GM21526 (cell line): ENCODE measurements around the gene ACSM5.

ENCODE experiments used
- ATAC-seq: cut with Tn5 transposase; IDR thresholded peaks from one replicate; pipeline ENCODE4 v1.9.1; 2021; ENCODE audit warnings: moderate library complexity; ENCODE audit not compliant: unreplicated experiment, low FRiP score

ACSM5 gene, protein sequence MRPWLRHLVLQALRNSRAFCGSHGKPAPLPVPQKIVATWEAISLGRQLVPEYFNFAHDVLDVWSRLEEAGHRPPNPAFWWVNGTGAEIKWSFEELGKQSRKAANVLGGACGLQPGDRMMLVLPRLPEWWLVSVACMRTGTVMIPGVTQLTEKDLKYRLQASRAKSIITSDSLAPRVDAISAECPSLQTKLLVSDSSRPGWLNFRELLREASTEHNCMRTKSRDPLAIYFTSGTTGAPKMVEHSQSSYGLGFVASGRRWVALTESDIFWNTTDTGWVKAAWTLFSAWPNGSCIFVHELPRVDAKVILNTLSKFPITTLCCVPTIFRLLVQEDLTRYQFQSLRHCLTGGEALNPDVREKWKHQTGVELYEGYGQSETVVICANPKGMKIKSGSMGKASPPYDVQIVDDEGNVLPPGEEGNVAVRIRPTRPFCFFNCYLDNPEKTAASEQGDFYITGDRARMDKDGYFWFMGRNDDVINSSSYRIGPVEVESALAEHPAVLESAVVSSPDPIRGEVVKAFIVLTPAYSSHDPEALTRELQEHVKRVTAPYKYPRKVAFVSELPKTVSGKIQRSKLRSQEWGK

DNA sequence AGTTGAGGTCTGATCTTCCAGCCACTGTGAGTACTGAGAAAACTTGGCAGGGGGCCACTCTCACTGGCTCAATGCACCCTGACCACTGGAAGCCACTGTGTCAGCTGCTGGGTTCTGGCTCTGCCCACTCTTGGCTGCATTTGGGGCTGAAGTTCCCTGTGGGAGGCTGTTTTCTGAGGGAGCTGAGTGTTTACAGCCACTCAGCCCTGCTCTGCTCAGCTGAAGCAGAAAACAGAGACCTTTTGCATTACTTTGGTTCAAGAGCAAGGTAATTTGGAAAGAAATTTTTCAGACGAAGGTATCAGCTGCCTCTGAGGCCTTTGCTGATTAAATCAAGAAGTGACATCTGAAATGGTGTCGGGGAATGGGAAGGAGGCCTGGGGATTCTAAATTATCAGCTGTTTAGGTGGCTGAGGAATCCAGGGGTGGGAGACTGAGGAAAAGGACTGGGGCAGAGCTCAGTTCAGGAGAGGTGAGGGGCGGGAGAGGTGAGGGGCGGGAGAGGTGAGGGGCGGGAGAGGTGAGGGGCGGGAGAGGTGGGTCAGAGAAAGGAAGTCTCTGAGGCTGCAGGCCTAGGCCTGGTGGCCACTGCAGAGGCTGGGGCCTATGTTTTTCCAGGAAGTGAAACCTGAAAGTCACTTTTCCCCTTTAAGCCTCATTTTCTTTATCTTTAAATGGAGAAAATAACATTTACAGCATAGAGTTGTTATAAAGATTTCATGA is at the start of gene ACSM5:
TSS of gene ACSM5 (plus strand) at position 137 of the 723 bp plus-strand sequence. CDS start 1,951 bp downstream, outside the sequence.
- peak; percentile 28 for ATAC-seq

DNA sequence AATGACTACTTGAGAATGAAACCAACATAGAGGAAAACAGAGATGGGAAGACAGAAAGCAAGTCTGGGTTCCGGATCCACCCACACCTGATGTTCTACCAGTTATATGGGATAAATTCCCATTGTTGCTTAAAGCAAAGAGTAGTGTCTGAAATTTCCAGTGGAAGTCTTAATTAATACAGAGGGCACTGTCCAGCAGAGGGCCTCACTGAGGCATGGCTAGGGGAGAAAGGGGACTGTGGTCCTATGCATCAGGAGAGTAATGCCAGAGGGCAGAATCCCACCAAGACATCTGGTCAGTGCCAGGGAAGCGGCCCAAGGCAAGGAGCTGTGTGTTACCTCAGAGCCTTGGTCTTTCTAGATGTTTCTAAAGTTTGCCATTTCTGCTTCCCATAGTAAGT is 49.3 kb upstream of the ACSM5 start:
- ATAC-seq = no peak

DNA sequence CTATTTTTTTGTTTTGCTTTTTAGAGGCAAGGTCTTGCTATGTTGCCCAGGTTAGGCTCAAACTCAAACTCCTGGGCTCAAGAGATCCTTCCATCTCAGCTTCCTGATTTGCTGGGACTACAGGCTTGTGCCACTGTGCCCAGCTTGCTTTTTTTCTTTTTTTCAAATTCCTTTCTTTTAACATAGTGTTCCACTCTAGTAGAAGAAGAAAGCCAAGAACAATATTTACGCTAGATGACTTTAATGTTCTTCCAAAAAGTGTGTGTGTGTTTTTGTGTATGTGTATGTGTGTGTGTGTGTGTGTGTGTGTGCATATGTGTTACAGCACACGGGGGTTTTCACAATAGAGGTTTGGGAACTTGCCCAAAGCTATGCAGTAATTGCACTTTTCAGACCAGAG is 46.1 kb upstream of the ACSM5 start:
- no peak for ATAC-seq

DNA sequence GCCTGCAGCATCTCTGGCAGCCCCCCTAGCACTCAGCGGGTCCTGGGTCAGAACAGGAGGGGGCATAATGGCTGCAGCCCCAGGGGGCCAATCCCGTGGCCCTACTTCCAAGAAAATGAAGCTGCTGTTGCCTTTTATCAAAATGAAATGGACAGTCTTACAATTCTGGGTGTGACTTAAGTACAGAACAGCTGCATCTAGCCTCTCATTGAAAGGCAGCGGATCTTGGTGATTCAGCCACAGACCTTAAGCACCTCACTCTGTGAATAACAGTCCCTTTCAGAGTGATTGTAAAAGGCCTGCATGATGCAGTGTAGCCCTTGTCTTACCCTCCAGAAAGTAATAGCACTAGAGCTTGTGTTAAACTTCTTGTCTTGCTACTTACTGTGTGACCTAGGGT is 45.3 kb upstream of the ACSM5 start:
- ATAC-seq = no peak

DNA sequence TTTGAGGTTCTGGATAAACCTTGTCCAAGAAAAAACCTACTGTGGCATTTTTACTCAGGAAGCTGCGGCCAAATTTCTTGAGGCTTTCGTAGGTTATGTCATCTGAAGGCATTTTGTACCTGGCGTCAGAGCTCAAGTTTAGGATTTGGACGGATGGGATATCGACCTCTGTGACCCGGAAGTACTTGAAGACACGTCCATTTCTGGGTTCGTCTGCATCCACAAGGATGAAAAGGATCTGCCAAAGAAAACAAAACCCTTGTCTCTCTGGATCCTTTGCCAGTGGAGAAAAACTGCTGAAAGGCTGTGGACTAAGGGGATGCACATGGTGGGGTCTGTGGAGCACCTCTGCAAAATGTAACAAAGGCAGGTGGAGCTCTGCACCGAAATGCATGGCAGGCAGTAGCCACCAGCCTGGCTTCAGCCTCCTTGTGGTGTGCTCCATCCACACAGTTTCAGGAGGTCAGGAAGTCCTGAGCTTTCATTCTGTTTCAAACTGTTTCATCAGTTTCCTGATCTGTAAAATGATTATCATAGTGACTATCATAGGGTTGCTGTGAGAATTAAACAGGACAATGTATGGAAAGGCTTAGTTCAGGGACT is 39.8 kb upstream of the ACSM5 start:
- ATAC-seq = no peak

DNA sequence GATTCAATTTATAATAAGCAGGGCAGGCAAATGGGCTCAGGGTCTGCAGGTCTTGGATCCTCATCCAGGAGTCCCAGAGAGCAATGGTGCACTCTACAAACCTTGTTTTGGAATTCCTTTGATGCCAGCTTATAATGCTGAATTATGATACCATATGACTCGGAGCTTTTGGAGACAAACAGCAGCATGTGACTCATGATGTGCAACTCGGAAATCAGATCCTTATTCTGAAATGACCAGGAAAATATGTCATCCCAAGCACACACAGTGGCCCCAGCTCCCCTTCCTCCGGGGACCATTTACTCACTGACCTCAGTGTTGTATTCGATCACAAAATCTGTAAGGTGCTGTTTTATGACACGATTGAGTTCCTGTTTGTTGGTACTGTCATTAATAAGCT is 36.6 kb upstream of the ACSM5 start:
- ATAC-seq = no peak

DNA sequence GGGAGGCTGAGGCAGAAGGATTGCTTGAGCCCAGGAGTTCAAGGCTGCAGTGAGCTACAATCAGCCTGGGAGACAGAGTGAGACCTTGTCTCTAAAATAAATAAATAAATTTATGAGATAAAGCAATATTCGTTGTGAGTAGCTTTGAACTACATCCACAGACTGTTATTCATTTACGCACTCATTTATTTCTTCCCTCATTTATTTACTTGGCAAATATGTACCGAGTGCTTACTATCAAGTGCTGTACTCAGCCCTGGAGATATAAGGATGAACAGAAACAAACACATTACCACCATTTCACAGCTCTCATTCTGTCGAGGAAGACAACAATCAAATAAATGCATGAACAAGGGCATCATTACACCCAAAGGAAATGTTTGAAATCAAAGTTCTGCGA is 32.2 kb upstream of the ACSM5 start:
- ATAC-seq = no peak

DNA sequence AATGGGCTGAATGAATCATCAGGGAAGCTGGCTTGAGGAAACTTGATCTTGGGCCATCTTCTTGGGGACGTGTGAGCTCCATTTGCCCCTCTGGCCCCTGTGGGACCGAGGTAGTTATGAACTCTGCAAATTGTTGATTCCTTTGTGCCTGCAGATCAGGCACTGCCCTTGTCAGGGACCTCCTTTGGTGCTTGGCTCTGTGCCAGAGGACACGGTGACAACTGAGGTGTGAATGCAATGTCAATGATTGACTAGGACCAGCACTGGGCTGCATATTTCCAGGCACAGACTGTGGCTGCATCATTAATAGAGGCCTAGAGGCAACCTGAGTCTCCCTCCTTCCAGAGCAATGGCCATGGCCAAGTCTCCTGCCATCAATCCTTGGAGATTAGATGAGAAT is 28.6 kb upstream of the ACSM5 start:
- no peak for ATAC-seq

DNA sequence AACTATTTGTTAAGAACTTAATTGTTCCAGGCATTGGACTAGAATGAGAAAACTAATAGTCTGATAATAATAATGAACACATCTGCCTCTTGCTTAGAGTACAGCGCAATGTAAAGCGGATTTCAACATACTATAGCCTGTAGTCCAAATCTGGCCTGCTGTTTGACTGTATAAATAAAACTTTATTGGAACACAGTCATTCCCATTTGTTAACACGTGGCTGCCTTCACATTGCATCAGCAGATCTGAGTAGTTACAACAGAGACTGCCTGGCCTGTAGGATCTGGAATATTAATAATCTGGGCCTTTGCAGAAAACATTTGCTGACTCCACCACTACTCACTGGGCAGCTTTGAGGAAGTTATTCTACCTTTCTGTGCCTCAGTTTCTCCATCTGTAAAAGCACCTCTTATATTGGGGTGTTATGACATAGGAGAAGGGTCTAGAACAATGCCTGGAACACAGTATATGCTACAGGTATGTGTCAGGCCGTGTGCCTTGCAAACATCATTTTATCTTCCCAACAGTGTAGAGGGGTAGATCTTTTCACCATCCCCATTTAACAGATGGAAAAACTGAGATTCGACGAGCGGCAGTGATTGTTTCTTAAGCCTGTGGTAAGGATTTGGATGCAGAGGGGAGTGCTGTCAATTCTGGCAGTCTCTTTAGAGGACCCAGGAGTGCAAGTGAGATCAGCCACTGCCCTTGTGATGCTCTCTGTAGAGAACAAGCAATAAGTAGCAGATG is 27.0 kb upstream of the ACSM5 start:
- ATAC-seq = no peak

DNA sequence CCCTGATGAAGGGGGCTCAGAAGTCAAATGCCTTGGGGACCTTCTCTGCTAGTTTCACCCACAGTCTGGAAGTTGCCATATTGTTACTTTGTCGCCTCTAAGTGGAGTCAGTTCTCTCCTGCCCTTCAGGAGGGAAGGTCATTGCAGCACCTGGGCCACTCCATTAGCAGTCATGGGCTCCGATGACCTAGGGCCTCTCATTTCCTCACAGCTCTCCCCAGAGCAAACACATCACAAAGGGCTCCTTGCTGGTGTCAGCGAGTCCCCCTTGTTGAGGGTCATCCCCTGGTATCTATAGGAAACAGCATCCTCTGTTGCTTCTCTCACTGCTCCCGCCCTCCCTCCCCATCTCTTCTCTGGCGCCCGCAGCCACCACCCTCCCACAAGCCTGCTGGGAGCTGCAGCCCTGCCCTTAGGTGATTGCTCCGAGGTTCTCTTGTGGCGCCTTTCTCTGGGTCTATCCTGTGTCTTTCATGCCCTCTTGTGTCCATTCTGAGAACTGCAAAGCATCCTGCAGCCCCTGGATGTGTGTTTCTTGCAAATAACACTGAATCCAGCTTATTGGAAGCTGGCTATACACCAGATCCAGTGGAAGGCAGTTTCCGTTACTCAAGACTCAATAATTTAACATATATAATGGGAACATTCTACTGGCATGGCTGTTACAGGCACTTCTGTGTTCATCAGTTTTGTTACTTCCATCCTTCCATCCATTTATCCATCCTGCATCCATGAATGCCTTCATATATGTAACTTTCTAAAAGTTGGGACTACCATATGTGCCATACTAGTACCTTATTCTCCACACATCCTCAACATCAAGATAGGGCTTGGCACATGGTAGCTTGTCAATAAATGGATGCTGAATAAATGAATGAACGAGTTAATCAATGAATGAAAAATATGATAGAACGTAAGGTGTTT is 26.0 kb upstream of the ACSM5 start:
- no peak for ATAC-seq

DNA sequence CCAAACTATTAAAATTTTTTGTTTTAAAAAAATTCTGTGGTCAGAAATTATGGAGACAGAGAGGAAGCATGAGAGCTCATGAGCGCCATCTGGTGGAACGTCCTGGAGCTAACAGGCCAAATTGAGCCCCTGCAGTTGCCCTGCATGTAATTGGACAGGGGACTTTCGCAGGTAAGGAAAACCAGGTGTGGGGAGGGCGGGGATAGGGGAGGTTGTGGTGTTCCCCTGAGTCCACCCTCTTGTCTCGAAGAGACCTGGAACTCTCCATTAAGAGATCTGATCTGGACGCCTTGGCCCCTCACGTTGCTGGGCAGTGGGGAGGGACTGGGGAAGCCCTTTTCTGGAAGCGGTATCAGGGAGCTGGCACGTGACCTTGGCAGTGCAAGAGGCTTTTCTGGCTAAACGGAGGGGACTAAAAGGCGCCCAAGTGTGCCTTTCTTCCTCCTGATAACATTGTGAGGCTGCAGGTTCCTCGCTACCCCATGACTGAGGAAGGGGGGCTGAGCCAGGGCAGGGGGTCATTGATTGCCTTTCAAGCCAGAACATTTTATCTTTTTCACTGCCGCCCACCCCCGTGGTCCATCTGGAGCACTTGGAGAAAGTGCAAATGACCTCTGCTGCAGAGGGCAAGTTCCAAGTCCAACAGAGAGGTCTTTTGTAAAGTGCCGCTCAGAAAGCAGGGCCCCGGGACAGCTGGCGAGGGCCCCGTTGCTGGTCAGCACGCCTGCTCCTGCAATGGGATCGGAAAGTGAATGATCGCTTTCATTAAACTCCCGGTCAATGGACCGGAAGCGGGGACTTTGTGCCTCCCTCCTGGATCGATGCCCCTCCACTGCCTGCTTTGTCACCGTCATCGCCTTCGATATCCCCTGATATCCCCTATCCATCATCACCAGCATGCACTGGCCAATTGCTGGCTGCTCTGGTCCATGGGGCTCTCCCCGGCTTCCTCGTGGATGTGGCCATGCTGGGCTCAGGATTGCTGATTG is 23.2 kb upstream of the ACSM5 start:
- no peak for ATAC-seq

DNA sequence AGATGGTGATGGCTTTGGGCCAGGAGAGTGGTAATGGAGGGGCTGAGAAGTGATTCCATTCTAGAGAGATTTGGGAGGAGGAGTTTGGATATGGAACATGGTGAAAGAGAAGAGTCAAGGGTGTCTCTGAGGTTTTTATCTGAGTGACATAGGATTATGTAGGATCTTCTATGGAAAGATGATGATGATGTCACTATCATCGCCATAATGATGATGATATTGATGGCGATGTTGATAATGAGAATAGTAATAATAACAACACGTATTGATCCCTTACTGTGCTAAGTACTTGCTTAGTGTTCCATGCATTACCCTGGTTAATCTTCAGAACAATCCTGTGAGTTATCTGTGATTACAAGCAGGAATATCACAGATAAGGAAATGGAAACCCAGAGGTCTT is 21.4 kb upstream of the ACSM5 start:
- no peak for ATAC-seq

DNA sequence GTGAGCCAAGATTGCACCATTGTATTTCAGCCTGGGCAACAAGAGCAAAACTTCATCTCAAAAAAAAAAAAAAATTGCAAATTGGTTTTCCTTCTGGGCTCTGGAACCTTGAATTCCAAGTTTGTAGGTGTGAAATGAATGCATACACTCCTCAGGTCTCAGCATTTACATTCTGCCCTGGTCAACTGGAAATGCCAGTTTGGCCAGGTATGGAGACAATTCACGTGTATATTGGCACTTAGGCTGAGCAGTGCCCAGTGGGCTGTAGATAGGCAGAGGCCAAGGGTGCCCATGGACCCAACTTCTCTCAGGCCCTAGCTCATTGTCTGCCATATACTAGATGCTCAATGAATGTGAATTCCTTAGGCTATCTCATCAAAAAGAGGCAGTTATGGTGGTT is 20.5 kb upstream of the ACSM5 start:
- no peak for ATAC-seq

DNA sequence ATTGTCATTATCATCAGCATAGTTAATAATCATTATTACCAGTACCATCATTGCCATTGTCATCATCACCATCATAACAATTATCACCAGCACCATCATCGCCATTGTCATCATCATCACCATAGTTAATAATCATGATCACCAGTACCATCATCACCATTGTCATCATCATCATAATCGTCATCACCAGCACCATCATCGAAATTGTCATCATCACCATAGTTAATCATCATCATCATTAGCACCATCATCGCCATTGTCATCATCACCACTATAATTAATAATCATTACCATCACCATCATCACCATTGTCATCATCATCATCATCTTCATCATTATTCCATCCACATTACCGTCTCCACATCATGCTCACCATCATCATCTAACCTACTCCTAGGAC is 18.3 kb upstream of the ACSM5 start:
- no peak for ATAC-seq

DNA sequence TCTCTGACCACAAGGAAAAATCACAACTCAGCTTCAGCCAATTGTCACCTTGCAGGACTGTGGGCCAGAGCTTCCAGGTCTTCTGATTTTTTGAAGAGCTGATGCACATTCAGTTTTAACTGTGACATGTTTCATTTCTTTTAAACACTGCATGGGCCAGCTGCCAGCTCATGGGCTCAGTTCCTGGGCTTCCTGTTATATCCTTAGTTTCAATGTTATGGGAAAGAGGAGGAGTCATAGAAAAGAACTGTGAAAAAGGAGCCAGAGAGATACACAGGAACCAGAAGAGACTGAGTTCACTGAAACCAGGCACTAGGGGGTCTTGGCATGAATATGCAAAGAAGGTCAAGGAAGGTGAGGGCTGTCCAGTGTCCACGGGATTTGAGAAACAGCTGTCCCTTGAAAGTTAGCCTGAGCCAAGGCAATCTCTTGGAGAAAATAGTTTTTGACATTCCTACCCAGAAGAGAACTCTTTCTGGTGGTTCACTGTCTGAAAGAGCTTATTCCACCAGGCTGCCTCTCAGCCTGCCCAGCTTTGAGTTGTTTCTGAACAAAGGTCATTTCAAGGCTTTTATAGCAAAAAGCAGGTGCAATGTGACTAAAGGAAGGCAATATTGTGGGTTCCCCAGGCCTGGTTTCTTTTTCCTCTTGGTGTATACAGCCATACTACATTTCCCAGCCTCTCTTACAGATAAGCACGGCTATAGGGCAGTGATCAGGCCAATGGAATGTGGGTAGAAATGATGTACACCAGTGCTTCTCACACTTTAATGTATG is 15.3 kb upstream of the ACSM5 start:
- ATAC-seq = no peak

DNA sequence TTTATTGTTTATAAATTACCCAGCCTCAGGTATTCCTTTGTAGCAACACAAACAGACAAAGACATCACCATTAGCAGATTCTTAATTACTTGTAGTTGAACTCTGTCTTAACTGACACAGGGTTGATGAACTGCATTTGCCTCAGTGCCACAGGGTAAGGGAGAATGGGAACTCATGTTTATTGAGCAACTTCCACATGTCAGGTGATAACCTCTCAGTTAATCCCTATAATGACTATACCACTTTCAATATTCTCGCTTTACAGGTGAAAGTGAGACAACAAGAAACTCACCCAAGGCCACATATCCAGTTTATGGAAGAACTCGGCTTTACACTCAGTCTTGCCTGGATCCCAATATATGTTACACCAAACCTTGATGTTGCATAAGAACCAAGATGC is 13.4 kb upstream of the ACSM5 start:
- ATAC-seq = no peak

DNA sequence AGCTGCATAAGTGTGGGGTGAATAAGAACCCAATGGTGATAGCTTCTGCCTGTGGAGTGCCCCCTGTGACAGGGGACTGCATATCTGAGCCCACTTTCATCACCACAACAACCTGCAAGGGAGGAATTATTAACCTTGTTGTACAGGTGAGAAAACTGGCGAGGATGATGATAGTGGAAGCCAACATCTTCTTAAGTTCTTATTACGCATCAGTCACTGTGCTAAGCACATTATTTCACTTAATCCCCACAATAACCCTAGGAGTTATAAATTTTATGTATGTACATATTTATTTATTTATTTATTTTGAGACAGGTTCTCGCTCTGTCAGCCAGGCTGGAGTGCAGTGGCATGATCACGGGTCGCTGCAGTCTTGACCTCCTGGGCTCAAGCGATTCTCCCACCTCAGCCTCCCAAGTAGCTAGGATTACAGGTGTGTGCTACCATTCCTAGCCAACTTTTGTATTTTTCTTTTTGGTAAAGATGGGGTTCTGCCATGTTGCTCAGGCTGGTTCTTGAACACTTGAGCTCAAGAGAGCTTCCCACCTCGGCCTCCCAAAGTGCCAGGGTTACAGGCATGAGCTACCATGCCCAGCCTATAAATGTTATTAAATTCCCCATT is 12.4 kb upstream of the ACSM5 start:
- ATAC-seq = no peak
